A549 (cell line): ENCODE data around the gene ZNF644.

Experiments
- CEBPB ChIP-seq, 2 experiments: fragments of >200 bp in 1 of 2; sonication (Bioruptor Twin) in 1 of 2; formaldehyde crosslinking in 1 of 2; IDR thresholded peaks; 2 replicates each; pipeline ENCODE4 v1.6.1; 2012 to 2016
- FOSL2 ChIP-seq, 2 experiments: fragments of 450-650 bp in 1 of 2; fragments of >200 bp in 1 of 2; sonication (Bioruptor Twin) in 1 of 2; formaldehyde crosslinking; IDR thresholded peaks; 2 replicates each; pipeline versions ENCODE4 v1.5.0 to v1.6.1; 2016 to 2020; ENCODE audit warnings: mild to moderate bottlenecking in 1 of 2, moderate library complexity in 1 of 2
- JUN ChIP-seq, 2 experiments: fragments of >200 bp; sonication (Bioruptor Twin); formaldehyde crosslinking; IDR thresholded peaks; 2 replicates in 1 of 2; 3 replicates in 1 of 2; pipeline ENCODE4 v1.6.1; 2016 to 2017
- NFE2L2 ChIP-seq: fragments of 150-350 bp; conservative IDR thresholded peaks from 2 replicates; pipeline ENCODE4 v1.6.1; 2014; ENCODE audit warnings: low read length
- NR3C1 ChIP-seq: fragments of >200 bp; sonication (Bioruptor Twin); formaldehyde crosslinking; IDR thresholded peaks from 3 replicates; pipeline ENCODE4 v1.6.1; 2017
- POLR2A ChIP-seq: IDR thresholded peaks from 2 replicates; pipeline ENCODE4 v1.6.1; 2012; ENCODE audit warnings: mild to moderate bottlenecking, low read length
- SMC3 ChIP-seq: fragments of >200 bp; sonication (Bioruptor Twin); formaldehyde crosslinking; IDR thresholded peaks from 3 replicates; pipeline ENCODE4 v1.6.1; 2018; ENCODE audit warnings: inconsistent platforms
- TF ChIP-seq, protein P1 (sequence below): fragments of >200 bp; sonication (Bioruptor Twin); formaldehyde crosslinking; IDR thresholded peaks from 3 replicates; pipeline ENCODE4 v1.5.1; 2016

DNA sequence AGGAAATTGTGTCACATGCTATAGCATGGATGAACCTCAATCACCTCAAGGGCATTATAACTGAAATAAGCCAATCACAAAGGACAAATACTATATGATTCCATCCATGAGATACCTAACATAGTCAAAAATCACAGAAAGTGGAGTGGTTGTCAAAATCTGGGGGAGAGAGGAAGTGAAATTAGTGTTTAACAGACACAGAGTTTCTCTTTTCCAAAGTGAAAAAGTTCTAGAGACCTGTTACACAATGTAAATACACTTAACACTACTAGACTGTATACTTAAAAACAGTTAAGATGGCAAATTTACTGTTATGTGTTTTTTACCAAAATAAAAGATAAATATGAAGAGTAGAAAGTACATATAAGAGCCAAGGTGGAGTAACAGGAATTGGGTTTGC, 31.8 kb downstream of the ZNF644 start:
- TF ChIP-seq FOSL2 (IDR thresholded peaks at IDR 0.05) (no peak), FOSL2 (CRISPR knock-in tag; IDR thresholded peaks at IDR 0.05) (no peak), NFE2L2 (no peak), JUN (IDR thresholded peaks at IDR 0.05) (no peak), CEBPB (IDR thresholded peaks at IDR 0.05) (no peak), POLR2A (no peak), NR3C1 (no peak), SMC3 (no peak)
- TF ChIP-seq, protein P1, sequence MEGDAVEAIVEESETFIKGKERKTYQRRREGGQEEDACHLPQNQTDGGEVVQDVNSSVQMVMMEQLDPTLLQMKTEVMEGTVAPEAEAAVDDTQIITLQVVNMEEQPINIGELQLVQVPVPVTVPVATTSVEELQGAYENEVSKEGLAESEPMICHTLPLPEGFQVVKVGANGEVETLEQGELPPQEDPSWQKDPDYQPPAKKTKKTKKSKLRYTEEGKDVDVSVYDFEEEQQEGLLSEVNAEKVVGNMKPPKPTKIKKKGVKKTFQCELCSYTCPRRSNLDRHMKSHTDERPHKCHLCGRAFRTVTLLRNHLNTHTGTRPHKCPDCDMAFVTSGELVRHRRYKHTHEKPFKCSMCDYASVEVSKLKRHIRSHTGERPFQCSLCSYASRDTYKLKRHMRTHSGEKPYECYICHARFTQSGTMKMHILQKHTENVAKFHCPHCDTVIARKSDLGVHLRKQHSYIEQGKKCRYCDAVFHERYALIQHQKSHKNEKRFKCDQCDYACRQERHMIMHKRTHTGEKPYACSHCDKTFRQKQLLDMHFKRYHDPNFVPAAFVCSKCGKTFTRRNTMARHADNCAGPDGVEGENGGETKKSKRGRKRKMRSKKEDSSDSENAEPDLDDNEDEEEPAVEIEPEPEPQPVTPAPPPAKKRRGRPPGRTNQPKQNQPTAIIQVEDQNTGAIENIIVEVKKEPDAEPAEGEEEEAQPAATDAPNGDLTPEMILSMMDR = no peak
